Measurements from ENCODE around the gene NDUFV2.
A peak's percentile ranks its signal among the peaks of the same experiment; 100 is the strongest.

The NDUFV2 gene

GRCh38 chr18:9108911-9109310, 6.4 kb downstream of the NDUFV2 start:
- no peak for DNase-seq (ENCODE audit: low read depth)
- TF ChIP-seq, protein P1, sequence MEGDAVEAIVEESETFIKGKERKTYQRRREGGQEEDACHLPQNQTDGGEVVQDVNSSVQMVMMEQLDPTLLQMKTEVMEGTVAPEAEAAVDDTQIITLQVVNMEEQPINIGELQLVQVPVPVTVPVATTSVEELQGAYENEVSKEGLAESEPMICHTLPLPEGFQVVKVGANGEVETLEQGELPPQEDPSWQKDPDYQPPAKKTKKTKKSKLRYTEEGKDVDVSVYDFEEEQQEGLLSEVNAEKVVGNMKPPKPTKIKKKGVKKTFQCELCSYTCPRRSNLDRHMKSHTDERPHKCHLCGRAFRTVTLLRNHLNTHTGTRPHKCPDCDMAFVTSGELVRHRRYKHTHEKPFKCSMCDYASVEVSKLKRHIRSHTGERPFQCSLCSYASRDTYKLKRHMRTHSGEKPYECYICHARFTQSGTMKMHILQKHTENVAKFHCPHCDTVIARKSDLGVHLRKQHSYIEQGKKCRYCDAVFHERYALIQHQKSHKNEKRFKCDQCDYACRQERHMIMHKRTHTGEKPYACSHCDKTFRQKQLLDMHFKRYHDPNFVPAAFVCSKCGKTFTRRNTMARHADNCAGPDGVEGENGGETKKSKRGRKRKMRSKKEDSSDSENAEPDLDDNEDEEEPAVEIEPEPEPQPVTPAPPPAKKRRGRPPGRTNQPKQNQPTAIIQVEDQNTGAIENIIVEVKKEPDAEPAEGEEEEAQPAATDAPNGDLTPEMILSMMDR (IDR thresholded peaks at IDR 0.05; ENCODE audit: control insufficient read depth, insufficient read depth, low read depth, low read length, missing control alignments): no peak
- H3K4me3 ChIP-seq (ENCODE audit: control insufficient read depth, low read depth, low read length): no peak overlapping the region

GRCh38 chr18:9109523-9109922, 7.0 kb downstream of the NDUFV2 start:
- peak; percentile 46 for DNase-seq (ENCODE audit: low read depth)
- TF ChIP-seq, protein P1 (IDR thresholded peaks at IDR 0.05; ENCODE audit: control insufficient read depth, insufficient read depth, low read depth, low read length, missing control alignments): no peak
- H3K4me3 ChIP-seq (ENCODE audit: control insufficient read depth, low read depth, low read length): no peak overlapping the region

DNA sequence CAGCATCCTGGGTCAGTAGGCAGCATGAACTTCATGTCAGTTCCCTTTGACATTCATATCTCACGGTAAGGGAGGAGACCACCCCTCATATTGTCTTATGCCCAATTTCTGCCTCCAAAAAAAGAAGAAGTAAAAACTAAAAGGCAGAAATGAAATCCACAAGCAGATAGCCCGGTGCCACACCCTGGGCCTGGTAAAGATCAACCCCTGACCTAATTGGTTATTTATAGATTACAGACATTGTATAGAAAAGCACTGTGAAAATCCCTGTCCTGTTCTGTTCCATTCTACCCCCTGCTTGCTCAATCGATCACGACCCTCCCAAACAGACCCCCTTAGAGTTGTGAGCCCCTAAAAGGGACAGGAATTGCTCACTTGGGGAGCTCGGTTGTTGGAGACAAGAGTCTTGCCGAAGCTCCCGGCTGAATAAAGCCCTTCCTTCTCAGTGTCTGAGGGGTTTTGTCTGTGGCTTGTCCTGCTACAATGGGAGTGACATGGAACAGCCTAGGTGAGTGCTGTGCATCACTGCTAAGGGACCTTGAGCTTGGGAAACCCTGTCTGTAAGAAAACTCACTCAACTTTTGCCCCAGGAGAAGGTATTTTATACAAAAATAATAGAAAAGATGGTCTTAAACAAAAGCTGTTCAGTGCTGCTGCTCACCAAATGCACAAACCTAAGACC, 11.1 kb downstream of the NDUFV2 start:
- no peak for DNase-seq (ENCODE audit: low read depth)
- TF ChIP-seq, protein P1 (IDR thresholded peaks at IDR 0.05; ENCODE audit: control insufficient read depth, insufficient read depth, low read depth, low read length, missing control alignments): no peak
- no peak overlapping the region for H3K4me3 ChIP-seq (ENCODE audit: control insufficient read depth, low read depth, low read length)

GRCh38 chr18:9115984-9116383, 13.5 kb downstream of the NDUFV2 start:
- DNase-seq (ENCODE audit: low read depth): no peak
- TF ChIP-seq, protein P1 (IDR thresholded peaks at IDR 0.05; ENCODE audit: control insufficient read depth, insufficient read depth, low read depth, low read length, missing control alignments): no peak
- no peak overlapping the region for H3K4me3 ChIP-seq (ENCODE audit: control insufficient read depth, low read depth, low read length)

DNA sequence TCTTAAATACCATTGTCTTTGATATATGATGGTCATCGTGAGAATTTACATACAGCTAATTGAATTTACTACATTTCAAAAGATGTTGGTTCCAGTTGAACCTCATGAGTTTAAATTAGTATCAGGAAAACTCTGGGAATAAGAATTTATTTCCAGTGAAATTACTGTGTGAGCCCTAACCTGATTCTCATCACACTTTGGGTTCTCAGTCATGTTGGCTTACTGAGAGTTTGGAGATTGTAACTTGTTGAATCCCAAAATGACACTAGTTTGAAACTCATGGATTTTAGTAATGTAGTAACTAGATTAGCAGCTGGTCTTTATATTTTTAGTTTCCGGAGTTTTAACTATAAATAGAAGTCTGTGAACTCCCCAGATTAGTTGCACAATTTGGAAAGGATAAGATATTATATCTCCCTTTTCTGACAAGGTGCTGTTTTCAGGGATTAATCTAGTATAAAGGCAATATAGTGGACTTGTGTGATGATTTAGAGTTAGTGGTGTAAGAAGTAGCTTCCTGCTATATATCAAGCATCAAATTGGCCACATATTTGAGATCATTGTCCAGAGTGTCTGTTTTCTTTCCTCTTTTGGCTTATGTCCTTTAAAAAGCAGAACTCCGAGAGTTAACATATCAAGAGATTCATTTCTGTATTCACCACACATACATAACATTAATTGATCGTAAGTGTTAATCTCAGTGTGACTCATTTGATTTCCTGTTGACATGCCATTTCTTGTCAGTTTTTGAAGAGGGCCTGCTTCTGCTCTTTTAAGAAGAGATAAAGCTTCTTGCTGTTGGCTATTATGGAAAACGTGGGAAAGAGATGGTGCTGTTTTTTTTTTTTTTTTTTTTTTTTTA, 15.7 kb downstream of the NDUFV2 start:
- DNase-seq (ENCODE audit: low read depth): no peak
- TF ChIP-seq, protein P1 (IDR thresholded peaks at IDR 0.05; ENCODE audit: control insufficient read depth, insufficient read depth, low read depth, low read length, missing control alignments): no peak
- no peak overlapping the region for H3K4me3 ChIP-seq (ENCODE audit: control insufficient read depth, low read depth, low read length)

GRCh38 chr18:9120796-9121195, 18.3 kb downstream of the NDUFV2 start:
- DNase-seq (ENCODE audit: low read depth): no peak
- TF ChIP-seq, protein P1 (IDR thresholded peaks at IDR 0.05; ENCODE audit: control insufficient read depth, insufficient read depth, low read depth, low read length, missing control alignments): no peak
- H3K4me3 ChIP-seq (ENCODE audit: control insufficient read depth, low read depth, low read length): no peak overlapping the region

All from AG09309 (cell line).